Hepatocyte (in vitro differentiated cells): ENCODE measurements around the gene PARD3B. TPM values are rescaled to one million over a fixed set of nuclear protein-coding genes. Genes with fewer than 3 reads are reported as not detected.

Experiments used
- DNase-seq: peaks from one replicate; pipeline ENCODE4 v3.0.0-alpha.2; 2016; ENCODE audit warnings: low spot score
- H2AFZ ChIP-seq: fragments of 200-600 bp; sonication (generic); 2 replicates; pipeline ENCODE4 v1.6.0; 2016; ENCODE audit warnings: antibody characterized with exemption, mild to moderate bottlenecking
- H3K27ac ChIP-seq: fragments of 200-600 bp; sonication (generic); 2 replicates; pipeline ENCODE4 v1.5.1; 2016; ENCODE audit warnings: mild to moderate bottlenecking
- H3K27me3 ChIP-seq: fragments of 200-600 bp; sonication (generic); 2 replicates; pipeline ENCODE4 v1.6.1; 2016
- H3K36me3 ChIP-seq: fragments of 200-600 bp; sonication (generic); replicated peaks from 2 replicates; pipeline ENCODE4 v1.5.1; 2016; ENCODE audit warnings: low read depth; ENCODE audit not compliant: insufficient read depth
- H3K4me1 ChIP-seq: fragments of 200-600 bp; sonication (generic); 2 replicates; pipeline ENCODE4 v1.5.1; 2016; ENCODE audit warnings: mild to moderate bottlenecking, moderate library complexity; ENCODE audit not compliant: insufficient read depth
- H3K4me2 ChIP-seq: fragments of 200-600 bp; sonication (generic); 2 replicates; pipeline ENCODE4 v1.6.0; 2016
- H3K4me3 ChIP-seq: fragments of 200-600 bp; sonication (generic); 2 replicates; pipeline ENCODE4 v1.5.1; 2016; ENCODE audit warnings: mild to moderate bottlenecking
- H3K79me2 ChIP-seq: fragments of 200-600 bp; sonication (generic); 2 replicates; pipeline ENCODE4 v1.6.0; 2017; ENCODE audit warnings: mild to moderate bottlenecking
- H3K9me2 ChIP-seq: fragments of 200-600 bp; sonication (generic); replicated peaks from 2 replicates; pipeline ENCODE4 v1.6.0; 2017; ENCODE audit warnings: mild to moderate bottlenecking; ENCODE audit not compliant: insufficient read depth
- H3K9me3 ChIP-seq: fragments of 200-600 bp; sonication (generic); 2 replicates; pipeline ENCODE4 v1.5.1; 2016; ENCODE audit warnings: low read depth, mild to moderate bottlenecking
- H4K20me1 ChIP-seq: fragments of 200-600 bp; sonication (generic); 2 replicates; pipeline ENCODE4 v1.6.0; 2016; ENCODE audit warnings: mild to moderate bottlenecking; ENCODE audit not compliant: insufficient read depth, poor library complexity, severe bottlenecking
- CTCF ChIP-seq: fragments of 200-600 bp; sonication (generic); IDR thresholded peaks from 2 replicates; pipeline ENCODE4 v1.5.1; 2016; ENCODE audit warnings: antibody characterized with exemption, mild to moderate bottlenecking; ENCODE audit not compliant: poor library complexity
- EZH2 ChIP-seq: fragments of 200-600 bp; sonication (generic); IDR thresholded peaks from 2 replicates; pipeline ENCODE4 v1.6.1; 2016; ENCODE audit warnings: antibody characterized with exemption, mild to moderate bottlenecking, borderline replicate concordance
- EZH2phosphoT487 ChIP-seq: fragments of 200-600 bp; sonication (generic); IDR thresholded peaks from one replicate; pipeline ENCODE4 v1.6.1; 2018; ENCODE audit warnings: antibody characterized with exemption, mild to moderate bottlenecking, low read depth, moderate library complexity; ENCODE audit not compliant: unreplicated experiment, severe bottlenecking
- WGBS: methylation state at CpG from one replicate; pipeline ENCODE4 v1.1.6; 2016; ENCODE audit warnings: low lambda C conversion rate; ENCODE audit errors: missing lambda C conversion rate; 5-methylcytosine and 5-hydroxymethylcytosine counted together
- polyA plus RNA-seq: library from polyadenylated mRNA; unstranded; fragments of >200 nt; fragmentation: Nextera tagmentation; extraction: Ambion mirVana; gene quantifications from 2 replicates; pipeline ENCODE4 v1.2.1, GENCODE V29; 2016
- total RNA-seq: library from RNA; depleted of rRNA; stranded (reverse); fragments of >200 nt; gene quantifications from 2 replicates; pipeline ENCODE4 v1.2.3, GENCODE V29; 2014

The PARD3B gene
- total and polyA plus RNA-seq, 2 experiments from 2014 or later = 11.5 to 21.7 TPM

GRCh38 chr2:204982303-204982702 lies 437.0 kb downstream of the PARD3B start:
- WGBS = 32% methylated on average over 2 of the region's 2 CpGs
- TF ChIP-seq EZH2phosphoT487 (no peak), CTCF (no peak), EZH2 (no peak)
- Histone ChIP-seq H3K4me2 (no peak overlapping the region), H3K9me3 (no peaks in the 10 kb centered on the region), H3K9me2 (no peaks in the 10 kb centered on the region), H3K36me3 (no peaks in the 10 kb centered on the region), H3K27ac (no peak overlapping the region), H3K4me1 (no peaks in the 10 kb centered on the region), H3K27me3 (no peaks in the 10 kb centered on the region), H3K79me2 (no peaks in the 10 kb centered on the region), H2AFZ (no peak overlapping the region), H3K4me3 (no peak overlapping the region), H4K20me1 (no peaks in the 10 kb centered on the region)
- DNase-seq = no peak

- H3K27ac ChIP-seq = no peak overlapping the region
- 62% methylated on average over 3 of the region's 3 CpGs for WGBS
These were observed 439.2 kb downstream of the PARD3B start for GRCh38 chr2:204984518-204984917.

GRCh38 chr2:204986641-204987040 lies 441.4 kb downstream of the PARD3B start:
- H3K4me3 ChIP-seq = no peak overlapping the region
- no peak for DNase-seq
- H3K27ac ChIP-seq = no peak overlapping the region
- TF ChIP-seq CTCF (no peak), EZH2 (no peak), EZH2phosphoT487 (no peak)
- no peaks in the 10 kb centered on the region for H3K27me3 ChIP-seq
- H3K9me2 ChIP-seq = no peaks in the 10 kb centered on the region
- no peaks in the 10 kb centered on the region for H3K36me3 ChIP-seq
- 63% methylated on average over 5 of the region's 5 CpGs for WGBS
- no peaks in the 10 kb centered on the region for H3K9me3 ChIP-seq
- H3K4me2 ChIP-seq = no peak overlapping the region
- H4K20me1 ChIP-seq = no peaks in the 10 kb centered on the region
- no peak overlapping the region for H2AFZ ChIP-seq
- no peaks in the 10 kb centered on the region for H3K4me1 ChIP-seq
- H3K79me2 ChIP-seq = no peaks in the 10 kb centered on the region

More at GRCh38 chr2:204984518-204984917, 439.2 kb downstream of the PARD3B start:
- Histone ChIP-seq H3K9me2 (no peaks in the 10 kb centered on the region), H3K4me1 (no peaks in the 10 kb centered on the region), H2AFZ (no peak overlapping the region), H4K20me1 (no peaks in the 10 kb centered on the region), H3K4me2 (no peak overlapping the region), H3K79me2 (no peaks in the 10 kb centered on the region), H3K4me3 (no peak overlapping the region), H3K36me3 (no peaks in the 10 kb centered on the region), H3K9me3 (no peaks in the 10 kb centered on the region), H3K27me3 (no peaks in the 10 kb centered on the region)
- no peak for TF ChIP-seq EZH2phosphoT487
- TF ChIP-seq EZH2 = no peak
- TF ChIP-seq CTCF = no peak
- DNase-seq = no peak

- DNase-seq = no peak
- no peaks in the 10 kb centered on the region for H3K9me2 ChIP-seq
- H3K9me3 ChIP-seq = no peaks in the 10 kb centered on the region
- no peak overlapping the region for H3K4me3 ChIP-seq
- H2AFZ ChIP-seq = no peak overlapping the region
- WGBS = 74% methylated on average over 3 of the region's 3 CpGs
- H4K20me1 ChIP-seq = no peaks in the 10 kb centered on the region
- H3K79me2 ChIP-seq = no peaks in the 10 kb centered on the region
- TF ChIP-seq EZH2 (no peak), EZH2phosphoT487 (no peak), CTCF (no peak)
- no peak overlapping the region for H3K4me2 ChIP-seq
- no peaks in the 10 kb centered on the region for H3K27me3 ChIP-seq
- H3K4me1 ChIP-seq = no peaks in the 10 kb centered on the region
- H3K36me3 ChIP-seq = no peaks in the 10 kb centered on the region
- no peak overlapping the region for H3K27ac ChIP-seq
These were observed 443.6 kb downstream of the PARD3B start for GRCh38 chr2:204988836-204989235.
